GM19395 (cell line): ENCODE measurements around the gene UGT2A1.

ENCODE experiments used
- ATAC-seq: cut with Tn5 transposase; IDR thresholded peaks from one replicate; pipeline ENCODE4 v1.9.1; 2021; ENCODE audit warnings: mild to moderate bottlenecking, moderate library complexity; ENCODE audit not compliant: unreplicated experiment

UGT2A1 gene

GRCh38 chr4:69591364-69591763 is 61.7 kb downstream of the UGT2A1 start:
- no peak for ATAC-seq

GRCh38 chr4:69589884-69590283 is 63.2 kb downstream of the UGT2A1 start:
- no peak for ATAC-seq

GRCh38 chr4:69584135-69584534 is 68.9 kb downstream of the UGT2A1 start:
- no peak for ATAC-seq

- no peak for ATAC-seq
Measured at GRCh38 chr4:69583543-69583942, 69.5 kb downstream of the UGT2A1 start.

GRCh38 chr4:69577245-69577644 is 75.8 kb downstream of the UGT2A1 start:
- no peak for ATAC-seq

GRCh38 chr4:69576251-69576877 is 76.7 kb downstream of the UGT2A1 start:
- no peak for ATAC-seq

GRCh38 chr4:69568787-69569186 is 84.3 kb downstream of the UGT2A1 start:
- ATAC-seq, result no peak

GRCh38 chr4:69563424-69563823 is 89.6 kb downstream of the UGT2A1 start:
- ATAC-seq, result no peak

- ATAC-seq, result no peak
Measured at GRCh38 chr4:69549651-69550050, 103.4 kb downstream of the UGT2A1 start.

GRCh38 chr4:69546134-69546765 is 106.8 kb downstream of the UGT2A1 start:
- ATAC-seq, result no peak
